Neural cell (in vitro differentiated cells): ENCODE results near the gene CLEC12A. TPM values are rescaled to one million over a fixed set of nuclear protein-coding genes. Genes with fewer than 3 reads are reported as not detected.

Source experiments
- H2AFZ ChIP-seq: fragments of 200-600, 300-800 bp; sonication (generic), shearing (Covaris generic); 2 replicates; pipeline ENCODE4 v1.6.0; 2014; ENCODE audit warnings: low read depth, mild to moderate bottlenecking, antibody characterized with exemption, low read length, moderate library complexity
- H3F3A ChIP-seq: fragments of 200-600 bp; shearing (Covaris generic); 2 replicates; pipeline ENCODE4 v1.6.1; 2016; ENCODE audit warnings: mild to moderate bottlenecking, moderate library complexity, mixed read lengths, antibody characterized with exemption, low read length; ENCODE audit not compliant: insufficient read depth, poor library complexity, severe bottlenecking
- H3K27ac ChIP-seq: fragments of 200-600, 300-800 bp; sonication (generic), shearing (Covaris generic); 2 replicates; pipeline ENCODE4 v1.5.1; 2014; ENCODE audit warnings: mild to moderate bottlenecking, low read length, moderate library complexity
- H3K27me3 ChIP-seq: fragments of 300-800, 200-600 bp; sonication (generic), shearing (Covaris generic); 2 replicates; pipeline ENCODE4 v1.6.0; 2014; ENCODE audit warnings: mild to moderate bottlenecking, low read depth, low read length, moderate library complexity; ENCODE audit not compliant: insufficient read depth
- H3K36me3 ChIP-seq: fragments of 300-800, 200-600 bp; sonication (generic), shearing (Covaris generic); 2 replicates; pipeline ENCODE4 v1.5.1; 2014; ENCODE audit warnings: mild to moderate bottlenecking, antibody characterized with exemption, low read length, moderate library complexity; ENCODE audit not compliant: insufficient read depth
- H3K4me2 ChIP-seq: fragments of 300-800, 200-600 bp; sonication (generic), shearing (Covaris generic); 2 replicates; pipeline ENCODE4 v1.6.0; 2014; ENCODE audit warnings: mild to moderate bottlenecking, low read length
- H3K4me3 ChIP-seq: fragments of 300-800, 200-600 bp; sonication (generic), shearing (Covaris generic); 2 replicates; pipeline ENCODE4 v1.5.1; 2014; ENCODE audit warnings: mild to moderate bottlenecking, low read length, moderate library complexity
- H3K79me2 ChIP-seq: fragments of 200-600 bp; shearing (Covaris generic); replicated peaks from 2 replicates; pipeline ENCODE4 v1.6.0; 2014; ENCODE audit warnings: mild to moderate bottlenecking, low read length, moderate library complexity; ENCODE audit not compliant: insufficient read depth
- H3K9ac ChIP-seq: fragments of 300-800, 200-600 bp; sonication (generic), shearing (Covaris generic); 2 replicates; pipeline ENCODE4 v1.6.1; 2016; ENCODE audit warnings: mild to moderate bottlenecking, low read length, mixed read lengths
- H3K9me2 ChIP-seq: fragments of 200-600 bp; shearing (Covaris generic); 2 replicates; pipeline ENCODE4 v1.6.1; 2016; ENCODE audit warnings: mild to moderate bottlenecking, low read length, mixed read lengths; ENCODE audit not compliant: insufficient read depth
- H3K9me3 ChIP-seq: fragments of 200-600, 300-800 bp; sonication (generic), shearing (Covaris generic); 2 replicates; pipeline ENCODE4 v1.6.1; 2016; ENCODE audit warnings: mild to moderate bottlenecking, mixed run types, low read length, moderate library complexity, mixed read lengths
- H4K20me1 ChIP-seq: fragments of 200-600 bp; shearing (Covaris generic); 2 replicates; pipeline ENCODE4 v1.6.1; 2016; ENCODE audit warnings: mild to moderate bottlenecking, mixed run types; ENCODE audit not compliant: insufficient read depth
- EP300 ChIP-seq: fragments of 450-650 bp; conservative IDR thresholded peaks from 2 replicates; pipeline ENCODE4 v1.6.1; 2014; ENCODE audit warnings: antibody characterized with exemption, mild to moderate bottlenecking, moderate library complexity; ENCODE audit not compliant: poor library complexity, severe bottlenecking
- EZH2 ChIP-seq: fragments of 200-600, 300-800 bp; shearing (Covaris generic), sonication (generic); IDR thresholded peaks from 2 replicates; pipeline ENCODE4 v1.6.1; 2014; ENCODE audit warnings: antibody characterized with exemption, low read length, borderline replicate concordance, mild to moderate bottlenecking; ENCODE audit not compliant: insufficient read depth, poor library complexity, severe bottlenecking
- MXI1 ChIP-seq: fragments of 450-650 bp; conservative IDR thresholded peaks from 2 replicates; pipeline ENCODE4 v1.6.1; 2014; ENCODE audit warnings: antibody characterized with exemption, mild to moderate bottlenecking; ENCODE audit not compliant: poor library complexity, severe bottlenecking
- POLR2AphosphoS5 ChIP-seq: IDR thresholded peaks from 2 replicates; pipeline ENCODE4 v1.6.1; 2012
- RAD21 ChIP-seq: fragments of 450-650 bp; conservative IDR thresholded peaks from 2 replicates; pipeline ENCODE4 v1.6.1; 2014; ENCODE audit warnings: antibody characterized with exemption, mild to moderate bottlenecking, moderate library complexity
- REST ChIP-seq: IDR thresholded peaks from 2 replicates; pipeline ENCODE4 v1.6.1; 2012; ENCODE audit warnings: borderline replicate concordance
- SMC3 ChIP-seq: fragments of 450-650 bp; conservative IDR thresholded peaks from 2 replicates; pipeline ENCODE4 v1.6.1; 2014; ENCODE audit warnings: antibody characterized with exemption, mild to moderate bottlenecking, moderate library complexity; ENCODE audit not compliant: poor library complexity
- TAF1 ChIP-seq: IDR thresholded peaks from 2 replicates; pipeline ENCODE4 v1.6.1; 2012; ENCODE audit warnings: low read depth
- polyA plus RNA-seq: library from polyadenylated mRNA; depleted of rRNA; stranded (reverse); fragments of >200 nt; gene quantifications from 2 replicates; pipeline ENCODE4 v1.2.3, GENCODE V29; 2014
- TF ChIP-seq, protein P1 (sequence below): fragments of 450-650 bp; IDR thresholded peaks from 2 replicates; pipeline ENCODE4 v1.5.1; 2014; ENCODE audit warnings: antibody characterized with exemption, mild to moderate bottlenecking, moderate library complexity; ENCODE audit not compliant: poor library complexity, severe bottlenecking

CLEC12A gene
- polyA plus RNA-seq, 1 donor from 2014 or later, result not detected

- Histone ChIP-seq H3K9ac (no peak overlapping the region), H3K27ac (no peak overlapping the region), H3K4me2 (no peak overlapping the region), H3F3A (no peaks in the 10 kb centered on the region), H4K20me1 (no peaks in the 10 kb centered on the region), H3K79me2 (no peaks in the 10 kb centered on the region), H3K36me3 (no peaks in the 10 kb centered on the region), H3K27me3 (no peaks in the 10 kb centered on the region), H2AFZ (no peak overlapping the region), H3K9me2 (no peaks in the 10 kb centered on the region), H3K4me3 (no peak overlapping the region), H3K9me3 (no peaks in the 10 kb centered on the region)
- TF ChIP-seq RAD21, result no peak
- no peak for TF ChIP-seq REST
- no peak for TF ChIP-seq EP300
- no peak for TF ChIP-seq POLR2AphosphoS5
- TF ChIP-seq, protein P1, sequence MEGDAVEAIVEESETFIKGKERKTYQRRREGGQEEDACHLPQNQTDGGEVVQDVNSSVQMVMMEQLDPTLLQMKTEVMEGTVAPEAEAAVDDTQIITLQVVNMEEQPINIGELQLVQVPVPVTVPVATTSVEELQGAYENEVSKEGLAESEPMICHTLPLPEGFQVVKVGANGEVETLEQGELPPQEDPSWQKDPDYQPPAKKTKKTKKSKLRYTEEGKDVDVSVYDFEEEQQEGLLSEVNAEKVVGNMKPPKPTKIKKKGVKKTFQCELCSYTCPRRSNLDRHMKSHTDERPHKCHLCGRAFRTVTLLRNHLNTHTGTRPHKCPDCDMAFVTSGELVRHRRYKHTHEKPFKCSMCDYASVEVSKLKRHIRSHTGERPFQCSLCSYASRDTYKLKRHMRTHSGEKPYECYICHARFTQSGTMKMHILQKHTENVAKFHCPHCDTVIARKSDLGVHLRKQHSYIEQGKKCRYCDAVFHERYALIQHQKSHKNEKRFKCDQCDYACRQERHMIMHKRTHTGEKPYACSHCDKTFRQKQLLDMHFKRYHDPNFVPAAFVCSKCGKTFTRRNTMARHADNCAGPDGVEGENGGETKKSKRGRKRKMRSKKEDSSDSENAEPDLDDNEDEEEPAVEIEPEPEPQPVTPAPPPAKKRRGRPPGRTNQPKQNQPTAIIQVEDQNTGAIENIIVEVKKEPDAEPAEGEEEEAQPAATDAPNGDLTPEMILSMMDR, result no peak
- no peak for TF ChIP-seq SMC3
- TF ChIP-seq MXI1, result no peak
- TF ChIP-seq EZH2, result no peak
- no peak for TF ChIP-seq TAF1
These were observed 36.2 kb upstream of the CLEC12A start for GRCh38 chr12:9935026-9935425.

GRCh38 chr12:9936591-9936990 lies 34.6 kb upstream of the CLEC12A start:
- no peaks in the 10 kb centered on the region for H3K9me2 ChIP-seq
- no peaks in the 10 kb centered on the region for H3K27me3 ChIP-seq
- no peaks in the 10 kb centered on the region for H4K20me1 ChIP-seq
- H3K4me2 ChIP-seq, result no peak overlapping the region
- TF ChIP-seq REST, result no peak
- no peaks in the 10 kb centered on the region for H3K9me3 ChIP-seq
- no peak overlapping the region for H3K9ac ChIP-seq
- H2AFZ ChIP-seq, result no peak overlapping the region
- H3K79me2 ChIP-seq, result no peaks in the 10 kb centered on the region
- H3F3A ChIP-seq, result no peaks in the 10 kb centered on the region
- H3K27ac ChIP-seq, result no peak overlapping the region
- H3K4me3 ChIP-seq, result no peak overlapping the region
- H3K36me3 ChIP-seq, result no peaks in the 10 kb centered on the region
